Endothelial cell of umbilical vein (primary cell): ENCODE data around the gene ADD1. TPM values are rescaled to one million over a fixed set of nuclear protein-coding genes. Genes with fewer than 3 reads are reported as not detected.

ENCODE experiments used
- BruUV-seq: library from RNA; stranded (reverse); fragments of 400-500 nt; replicated peaks from 2 replicates; lab custom pipeline; 2021; lab: Mats Ljungman, UMichigan
- CTCF ChIA-PET: fragments of 300-600, 350-600 bp; sonication (Branson Sonifier 250); formaldehyde crosslinking; loops from one replicate; lab custom pipeline; 2021; ENCODE audit warnings: antibody characterized with exemption, inconsistent platforms; lab: Charles Lee
- POLR2A ChIA-PET: fragments of 300-600, 350-600 bp; sonication (Branson Sonifier 250); formaldehyde crosslinking; loops from one replicate; lab custom pipeline; 2021; ENCODE audit warnings: antibody characterized with exemption, inconsistent platforms; lab: Charles Lee
- DNase-seq: peaks from one replicate; pipeline ENCODE4 v3.0.0-alpha.2; 2011; ENCODE audit warnings: low read depth, low spot score
- FAIRE-seq: peaks from 2 replicates; lab custom pipeline; 2011; peaks lifted over from hg19 to GRCh38; lab: Jason Lieb, UNC
- H2AFZ ChIP-seq: 2 replicates; pipeline ENCODE4 v1.6.0; 2012; ENCODE audit warnings: low read depth, low read length, control low read depth, inconsistent platforms
- H3K27ac ChIP-seq: 2 replicates; pipeline ENCODE4 v1.5.1; 2011; ENCODE audit warnings: low read depth, mild to moderate bottlenecking, control low read depth, low read length, moderate library complexity; ENCODE audit not compliant: insufficient read depth
- H3K27me3 ChIP-seq, 2 experiments: 2 replicates each; pipeline versions ENCODE4 v1.6.0 to v1.6.1; 2011; ENCODE audit warnings: low read length in 2 of 2, mixed read lengths in 1 of 2; ENCODE audit not compliant: control insufficient read depth in 2 of 2, insufficient read depth in 2 of 2
- H3K36me3 ChIP-seq, 2 experiments: 2 replicates in 1 of 2; 3 replicates in 1 of 2; pipeline ENCODE4 v1.5.1; 2011; ENCODE audit warnings: low read length in 2 of 2, mild to moderate bottlenecking in 1 of 2, moderate library complexity in 1 of 2; ENCODE audit not compliant: control insufficient read depth in 2 of 2, insufficient read depth in 2 of 2; ENCODE audit errors: extremely low read depth in 1 of 2
- H3K4me1 ChIP-seq: 3 replicates; pipeline ENCODE4 v1.5.1; 2011; ENCODE audit warnings: mild to moderate bottlenecking, low read length; ENCODE audit not compliant: control insufficient read depth, insufficient read depth; ENCODE audit errors: extremely low read depth
- H3K4me2 ChIP-seq: 2 replicates; pipeline ENCODE4 v1.6.1; 2011; ENCODE audit warnings: low read length, control low read depth, mixed read lengths; ENCODE audit not compliant: insufficient read depth
- H3K4me3 ChIP-seq, 3 experiments: fragments of 200-600 bp in 1 of 3; sonication (generic), shearing (Covaris generic) in 1 of 3; replicated peaks in 1 of 3; 2 replicates each; pipeline ENCODE4 v1.5.1; 2011 to 2016; ENCODE audit warnings: control low read depth in 3 of 3, low read length in 3 of 3, mild to moderate bottlenecking in 2 of 3, inconsistent platforms in 1 of 3, low read depth in 1 of 3, moderate library complexity in 1 of 3; ENCODE audit not compliant: insufficient read depth in 1 of 3
- H3K79me2 ChIP-seq: 2 replicates; pipeline ENCODE4 v1.6.0; 2012; ENCODE audit warnings: low read length, inconsistent platforms; ENCODE audit not compliant: control insufficient read depth, insufficient read depth
- H3K9ac ChIP-seq: replicated peaks from 2 replicates; pipeline ENCODE3; 2011; ENCODE audit warnings: low read length, control low read depth; ENCODE audit not compliant: insufficient read depth; ENCODE audit errors: extremely low read depth
- H3K9me1 ChIP-seq: replicated peaks from 3 replicates; pipeline ENCODE4 v1.6.0; 2011; ENCODE audit warnings: mild to moderate bottlenecking, low read length; ENCODE audit not compliant: control insufficient read depth, insufficient read depth; ENCODE audit errors: extremely low read depth
- H3K9me3 ChIP-seq: replicated peaks from 2 replicates; pipeline ENCODE4 v1.5.1; 2012; ENCODE audit warnings: low read length, inconsistent platforms; ENCODE audit not compliant: control insufficient read depth, insufficient read depth
- H4K20me1 ChIP-seq: replicated peaks from 2 replicates; pipeline ENCODE3; 2011; ENCODE audit warnings: mild to moderate bottlenecking, low read length; ENCODE audit not compliant: control insufficient read depth, insufficient read depth; ENCODE audit errors: extremely low read depth
- EZH2 ChIP-seq: IDR thresholded peaks from 2 replicates; pipeline ENCODE4 v1.6.1; 2012; ENCODE audit warnings: borderline replicate concordance, low read depth, mild to moderate bottlenecking, moderate library complexity, low read length, inconsistent platforms; ENCODE audit not compliant: severe bottlenecking
- FOS ChIP-seq: IDR thresholded peaks from 2 replicates; pipeline ENCODE4 v1.6.1; 2011; ENCODE audit warnings: mild to moderate bottlenecking, low read length, moderate library complexity, borderline replicate concordance; ENCODE audit not compliant: insufficient read depth
- GATA2 ChIP-seq: IDR thresholded peaks from 2 replicates; pipeline ENCODE4 v1.7.0; 2011; ENCODE audit warnings: low read depth, mild to moderate bottlenecking, moderate library complexity, mixed read lengths, low read length; ENCODE audit not compliant: insufficient read length, insufficient read depth
- JUN ChIP-seq: IDR thresholded peaks from 2 replicates; pipeline ENCODE4 v1.6.1; 2011; ENCODE audit warnings: borderline replicate concordance, low read depth; ENCODE audit not compliant: insufficient read length, insufficient read depth
- MYC ChIP-seq: IDR thresholded peaks from one replicate; pipeline ENCODE4 v1.6.1; 2011; ENCODE audit warnings: mild to moderate bottlenecking, low read depth, low read length
- POLR2A ChIP-seq: IDR thresholded peaks from 2 replicates; pipeline ENCODE4 v1.6.1; 2012; ENCODE audit warnings: low read depth, mild to moderate bottlenecking, control low read depth, low read length
- POLR2AphosphoS5 ChIP-seq: IDR thresholded peaks from 2 replicates; pipeline ENCODE4 v1.6.1; 2012; ENCODE audit warnings: low read depth, mild to moderate bottlenecking, control low read depth, low read length, moderate library complexity; ENCODE audit not compliant: insufficient read depth
- dilution Hi-C: fragments of 300-500 bp; cut with MboI; formaldehyde crosslinking; loops from one replicate; pipeline ENCODE4 v1.15.0; 2019; ENCODE audit warnings: low sequenced_read_pairs; ENCODE audit not compliant: extremely low pct_ligation_motif_present
- intact Hi-C: fragments of 100-400 bp; cut with micrococcal nuclease; formaldehyde crosslinking; loops from one replicate; pipeline ENCODE4 v1.10.0; 2022
- polyA plus RNA-seq, 4 experiments: library from polyadenylated mRNA; depleted of rRNA in 3 of 4; stranded (reverse) in 3 of 4; unstranded in 1 of 4; fragments of >200 nt; gene quantifications; 2 replicates each; pipeline versions ENCODE4 v1.2.1 to v1.2.3, GENCODE V29; 2011 to 2012; ENCODE audit warnings: missing spikeins in 1 of 4
- total RNA-seq: library from RNA; stranded (reverse); gene quantifications from 2 replicates; pipeline ENCODE4 v1.2.3, GENCODE V29; 2021
- TF ChIP-seq, protein P1 (sequence below), 2 donors: IDR thresholded peaks; 1 replicate in 1 of 2; 2 replicates in 1 of 2; pipeline ENCODE4 v1.5.1; 2011; ENCODE audit warnings: low read length in 2 of 2, mild to moderate bottlenecking in 2 of 2, moderate library complexity in 2 of 2, control low read depth in 1 of 2, inconsistent platforms in 1 of 2, low read depth in 1 of 2; ENCODE audit not compliant: insufficient read depth in 1 of 2; ENCODE audit errors: extremely low read depth in 1 of 2
- TF ChIP-seq, protein P2 (sequence below): IDR thresholded peaks from 2 replicates; pipeline ENCODE4 v1.6.1; 2011; ENCODE audit not compliant: insufficient read depth, insufficient read length

ADD1 gene
- total and polyA plus RNA-seq, 2 donors (not counting 3 experiments of a cell fraction or from before 2014, with no cell fraction given), result 219 to 305 TPM

DNA sequence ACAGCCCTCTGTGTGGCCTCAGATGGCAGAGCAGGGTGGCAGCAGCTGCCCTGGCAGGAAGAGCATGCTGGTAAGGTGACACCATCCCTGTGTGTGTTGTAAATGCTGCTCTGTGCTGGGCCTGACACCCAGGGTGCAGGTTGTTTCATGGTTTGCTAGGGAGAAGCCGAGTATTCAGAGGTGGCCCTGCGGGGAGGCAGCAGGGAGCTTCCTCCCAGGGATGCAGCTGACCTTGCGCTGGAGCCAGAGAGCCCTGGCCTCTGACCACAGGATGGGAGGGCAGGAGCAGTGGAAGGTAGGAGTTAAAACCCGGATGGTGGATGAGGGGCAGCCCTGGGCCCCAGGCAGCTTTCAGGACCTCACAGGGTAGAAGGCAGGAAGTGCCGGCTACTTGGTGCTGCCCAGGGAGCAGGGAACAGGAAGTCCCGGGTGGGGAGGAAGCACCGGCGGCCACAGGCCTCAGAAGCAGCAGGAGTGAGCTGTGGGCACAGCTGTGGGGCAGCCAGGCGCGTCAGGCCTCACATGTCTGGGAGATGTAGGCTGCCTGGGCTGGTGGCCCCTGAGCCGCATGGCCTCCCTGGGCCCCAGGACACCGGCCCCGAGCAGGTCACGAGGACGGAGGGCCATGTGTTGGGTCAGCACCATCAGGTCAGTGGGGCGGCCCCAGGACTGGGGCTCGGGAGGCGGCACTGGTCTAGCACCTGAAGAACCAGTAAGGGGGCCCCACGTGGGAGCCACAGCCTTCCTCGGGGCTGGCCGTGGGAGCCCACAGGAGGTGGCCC lies 31.6 kb upstream of the ADD1 start:
- no peaks in the 10 kb centered on the region for H3K9me1 ChIP-seq
- H3K27ac ChIP-seq, result peak overlapping the region; percentile 70
- H3K27me3 ChIP-seq, result no peaks in the 10 kb centered on the region
- ChIA-PET CTCF (interaction anchor here (1.0 to 4.5 kb wide), 4 partner anchors 13 to 56 kb away, joined by 3 to 34 read pairs (median 8); partner anchors contain the start of gene TNIP2), POLR2A (interaction anchor here (2.9 kb wide), 1 partner anchor 14 kb away, joined by 13 read pairs; no protein-coding TSS in a partner anchor)
- no peaks in the 10 kb centered on the region for H4K20me1 ChIP-seq
- no peaks in the 10 kb centered on the region for H3K36me3 ChIP-seq
- peaks cover 19% of the 10 kb centered on the region for H3K4me1 ChIP-seq
- peak overlapping the region in 2 of 3 experiments; percentile 39 to 54 for H3K4me3 ChIP-seq
- TF ChIP-seq MYC (no peak), POLR2AphosphoS5 (peak; percentile 89), JUN (no peak), GATA2 (no peak), POLR2A (peak; percentile 85), FOS (no peak), EZH2 (no peak)
- TF ChIP-seq, protein P1, sequence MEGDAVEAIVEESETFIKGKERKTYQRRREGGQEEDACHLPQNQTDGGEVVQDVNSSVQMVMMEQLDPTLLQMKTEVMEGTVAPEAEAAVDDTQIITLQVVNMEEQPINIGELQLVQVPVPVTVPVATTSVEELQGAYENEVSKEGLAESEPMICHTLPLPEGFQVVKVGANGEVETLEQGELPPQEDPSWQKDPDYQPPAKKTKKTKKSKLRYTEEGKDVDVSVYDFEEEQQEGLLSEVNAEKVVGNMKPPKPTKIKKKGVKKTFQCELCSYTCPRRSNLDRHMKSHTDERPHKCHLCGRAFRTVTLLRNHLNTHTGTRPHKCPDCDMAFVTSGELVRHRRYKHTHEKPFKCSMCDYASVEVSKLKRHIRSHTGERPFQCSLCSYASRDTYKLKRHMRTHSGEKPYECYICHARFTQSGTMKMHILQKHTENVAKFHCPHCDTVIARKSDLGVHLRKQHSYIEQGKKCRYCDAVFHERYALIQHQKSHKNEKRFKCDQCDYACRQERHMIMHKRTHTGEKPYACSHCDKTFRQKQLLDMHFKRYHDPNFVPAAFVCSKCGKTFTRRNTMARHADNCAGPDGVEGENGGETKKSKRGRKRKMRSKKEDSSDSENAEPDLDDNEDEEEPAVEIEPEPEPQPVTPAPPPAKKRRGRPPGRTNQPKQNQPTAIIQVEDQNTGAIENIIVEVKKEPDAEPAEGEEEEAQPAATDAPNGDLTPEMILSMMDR (IDR thresholded peaks at IDR 0.05; ENCODE audit: extremely low read depth in 1 of 2, insufficient read depth in 1 of 2, low read depth in 1 of 2, low read length in 2 of 2), result no peak
- TF ChIP-seq, protein P2, sequence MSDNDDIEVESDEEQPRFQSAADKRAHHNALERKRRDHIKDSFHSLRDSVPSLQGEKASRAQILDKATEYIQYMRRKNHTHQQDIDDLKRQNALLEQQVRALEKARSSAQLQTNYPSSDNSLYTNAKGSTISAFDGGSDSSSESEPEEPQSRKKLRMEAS, result peak; percentile 41
- H3K9me3 ChIP-seq, result no peaks in the 10 kb centered on the region
- DNase-seq (peak; percentile 63), FAIRE-seq (peak; percentile 91)
- H2AFZ ChIP-seq, result peak overlapping the region; percentile 14
- peaks cover 50% of the 10 kb centered on the region for H3K79me2 ChIP-seq
- intact Hi-C loops (loop anchor here (1.0 to 5.0 kb wide), 3 partner anchors 18 to 275 kb away; partner anchors contain the start of gene FAM193A), dilution Hi-C loops (no loop called here)
- peak overlapping the region; percentile 61 for H3K9ac ChIP-seq
- BruUV-seq, result no TSS peak
- peak overlapping the region; percentile 59 for H3K4me2 ChIP-seq
